Inflammatory macrophage (primary cell): ENCODE measurements around the gene VEGFB.

Source experiments
- DNase-seq, 2 donors: peaks; one replicate each; pipeline ENCODE4 v3.0.0-alpha.2; 2020 to 2022
- total RNA-seq, 18 experiments: gene quantifications; one replicate each; lab custom pipeline; 2026; ENCODE audit warnings: mixed read lengths in 6 of 18, inconsistent platforms in 2 of 18; lab: John Stamatoyannopoulos, UW

Gene VEGFB
- total RNA-seq, result 18.9 to 151 (median 63.2) reads per million in 18 experiments

- DNase-seq, result peak; percentile 17 to 62
Measured at GRCh38 chr11:64233913-64234586, at the start of gene VEGFB. VEGFB (plus strand) TSS chr11:64234584; CDS start chr11:64234834, 250 bp downstream.

DNA sequence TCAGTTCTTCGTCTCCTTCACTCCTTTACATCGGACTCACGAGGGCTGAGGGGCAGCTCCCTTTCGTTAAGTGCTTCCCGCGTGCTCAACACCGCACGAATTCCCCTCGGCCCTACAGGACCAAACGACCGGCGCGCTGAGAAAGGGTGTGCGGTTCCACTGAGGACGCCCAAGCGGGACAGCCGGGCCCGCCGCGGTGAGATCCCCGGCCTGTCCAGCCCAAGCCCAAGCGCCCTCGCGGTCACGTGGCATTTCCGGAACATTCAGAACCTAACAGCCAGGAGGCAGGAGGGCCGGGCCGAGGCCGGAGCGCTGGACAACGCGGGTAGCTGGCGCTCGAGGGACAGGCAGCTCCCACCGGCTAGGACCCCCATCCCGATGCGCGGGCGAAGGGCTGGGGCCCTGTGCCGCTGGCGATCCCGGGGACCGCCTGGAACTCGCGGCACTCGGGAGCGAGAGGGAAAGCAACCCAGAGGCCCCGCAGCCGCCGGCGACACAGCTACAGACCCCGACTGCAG lies 49.1 kb upstream of the VEGFB start:
- peak; percentile 68 to 85 for DNase-seq

DNA sequence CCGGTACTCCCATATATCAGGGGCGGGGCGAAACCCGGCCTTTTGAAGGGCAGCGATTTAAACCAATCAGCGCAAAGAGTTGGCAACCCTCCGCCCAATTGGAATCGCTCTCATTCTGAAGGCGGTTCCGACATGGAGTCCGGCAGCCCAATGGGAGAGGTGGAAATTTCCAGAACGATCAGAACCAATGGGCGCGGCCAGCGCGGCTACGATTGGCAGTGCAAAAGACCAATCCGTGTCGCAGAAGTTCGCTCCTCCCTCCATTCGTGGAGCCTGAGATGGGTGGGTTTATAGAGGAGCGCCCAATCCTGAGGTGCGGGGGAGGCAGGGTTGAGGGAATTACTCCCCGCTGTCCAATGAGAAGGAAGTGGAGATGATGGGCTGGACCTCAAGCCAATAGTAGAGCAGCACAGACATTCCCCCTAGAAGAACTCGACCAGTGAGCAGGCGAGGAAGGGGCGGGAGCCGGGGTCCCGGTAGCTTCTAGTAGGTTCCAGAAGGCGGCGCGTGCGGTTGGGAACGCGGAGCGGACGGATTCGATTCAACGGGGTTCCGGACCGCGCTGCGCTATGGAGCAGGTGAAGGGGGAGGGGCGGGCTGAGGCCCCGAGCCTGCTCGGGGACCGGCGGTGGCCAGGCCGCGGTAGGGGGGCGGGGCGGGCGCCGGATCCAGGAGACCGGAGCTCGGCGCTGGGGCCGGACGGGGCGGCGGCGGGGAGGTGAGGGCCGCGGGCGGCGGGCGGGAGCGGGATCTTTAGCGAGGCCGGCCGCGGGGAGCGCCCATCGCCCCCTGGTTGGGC lies 48.5 kb upstream of the VEGFB start, which contains the start of gene STIP1:
Gene STIP1 (plus strand): TSS at position 479 of the 799 bp plus-strand sequence. CDS start 91 bp downstream, at position 570.
- DNase-seq, result peak; percentile 100

- no peak for DNase-seq
Measured at GRCh38 chr11:64186492-64187165, 47.8 kb upstream of the VEGFB start.

GRCh38 chr11:64192434-64192833 lies 42.0 kb upstream of the VEGFB start:
- peak; percentile 91 to 97 for DNase-seq

DNA sequence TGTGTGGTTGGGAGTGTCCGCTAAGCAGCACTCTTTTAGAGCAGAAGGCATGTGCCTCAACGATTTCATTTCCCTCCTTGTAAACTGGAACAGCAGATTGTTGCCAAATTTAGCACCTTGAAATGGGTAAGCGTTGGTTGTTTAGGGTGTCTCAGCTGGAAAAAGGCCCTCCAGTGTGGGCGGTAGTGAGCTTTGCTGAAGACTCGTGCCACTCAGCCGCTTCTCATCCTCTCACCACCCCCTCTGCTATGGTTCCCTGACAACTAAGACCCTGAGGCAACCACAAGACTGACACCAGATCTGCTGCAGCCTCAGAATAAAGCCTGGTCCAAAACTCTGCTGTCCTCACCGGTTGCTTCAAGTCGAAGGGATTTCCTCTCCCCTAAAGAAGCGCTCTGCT lies 37.8 kb upstream of the VEGFB start:
- DNase-seq, result peak; percentile 88 to 97

DNA sequence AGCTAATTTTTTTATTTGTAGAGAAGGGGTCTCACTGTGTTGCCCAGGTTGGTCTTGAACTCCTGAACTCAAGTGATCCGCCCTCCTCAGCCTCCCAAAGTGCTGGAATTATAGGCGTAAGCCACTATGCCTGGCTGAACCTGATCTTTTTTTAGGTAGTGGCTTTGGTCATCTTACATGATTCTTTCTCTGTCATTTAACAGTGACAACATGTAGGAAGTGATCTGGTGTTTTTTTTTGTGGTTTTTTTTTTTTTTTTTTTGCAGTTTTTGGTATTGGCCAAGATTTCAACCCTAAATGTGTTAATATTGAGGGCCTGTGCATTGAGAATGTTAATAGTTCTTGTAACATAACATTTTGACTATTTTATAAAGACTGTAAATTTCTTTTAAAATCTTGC lies 35.9 kb upstream of the VEGFB start:
- peak; percentile 60 to 83 for DNase-seq

GRCh38 chr11:64201543-64201942 lies 32.8 kb upstream of the VEGFB start:
- DNase-seq, result no peak

- no peak for DNase-seq
Measured at GRCh38 chr11:64202992-64203391, 31.4 kb upstream of the VEGFB start.

DNA sequence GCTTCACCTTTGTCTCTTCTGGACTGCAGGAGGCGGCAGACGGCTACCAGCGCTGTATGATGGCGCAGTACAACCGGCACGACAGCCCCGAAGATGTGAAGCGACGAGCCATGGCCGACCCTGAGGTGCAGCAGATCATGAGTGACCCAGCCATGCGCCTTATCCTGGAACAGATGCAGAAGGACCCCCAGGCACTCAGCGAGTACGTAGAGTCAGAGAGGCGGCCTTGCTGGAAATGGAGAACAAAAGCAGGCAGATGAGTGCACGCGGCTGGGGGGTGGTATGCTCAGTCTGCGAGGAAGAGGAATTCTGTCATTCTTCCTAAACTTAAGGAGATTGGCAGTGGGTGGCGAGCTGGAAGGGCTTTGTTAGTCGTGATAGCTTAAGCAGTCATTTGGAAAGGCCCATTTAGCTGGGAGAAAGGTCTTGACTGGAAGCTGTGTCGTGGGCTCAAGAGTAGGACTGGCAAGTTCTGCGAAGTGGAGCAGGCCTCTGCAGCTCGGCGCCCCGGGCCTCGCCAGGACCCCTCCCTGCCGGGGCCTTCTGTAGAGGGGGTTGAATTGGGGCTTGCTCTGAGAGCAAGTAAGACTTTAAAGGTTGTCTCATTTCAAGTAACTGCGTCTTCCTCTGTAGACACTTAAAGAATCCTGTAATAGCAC lies 30.8 kb upstream of the VEGFB start:
- no peak for DNase-seq

GRCh38 chr11:64204080-64204440 lies 30.3 kb upstream of the VEGFB start:
- DNase-seq, result no peak

DNA sequence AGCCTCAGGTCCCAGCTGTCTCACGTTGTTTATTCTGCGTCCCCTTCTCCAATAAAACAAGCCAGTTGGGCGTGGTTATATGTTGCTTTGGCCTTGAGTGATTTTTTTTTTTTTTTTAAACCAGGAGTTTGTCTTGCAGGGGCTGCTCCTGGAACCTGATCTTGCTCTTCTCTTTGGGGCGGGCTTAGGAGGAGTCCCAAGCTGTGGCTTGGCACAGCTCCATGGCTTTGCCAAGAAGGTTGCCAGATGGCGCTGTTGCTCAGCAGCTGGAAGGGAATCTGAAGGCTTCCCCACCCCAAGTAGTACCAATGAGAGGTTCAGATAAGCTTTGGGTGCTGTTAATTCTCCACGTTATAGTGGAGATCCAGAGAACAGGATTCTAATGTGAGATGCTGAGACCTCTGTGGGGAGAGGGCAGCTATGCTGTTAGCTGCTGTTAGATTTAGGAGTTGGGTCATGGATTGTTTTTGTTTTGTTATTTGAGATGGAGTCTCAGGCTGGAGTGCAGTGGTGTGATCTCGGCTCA lies 29.9 kb upstream of the VEGFB start:
- DNase-seq, result peak; percentile 91 to 92

DNA sequence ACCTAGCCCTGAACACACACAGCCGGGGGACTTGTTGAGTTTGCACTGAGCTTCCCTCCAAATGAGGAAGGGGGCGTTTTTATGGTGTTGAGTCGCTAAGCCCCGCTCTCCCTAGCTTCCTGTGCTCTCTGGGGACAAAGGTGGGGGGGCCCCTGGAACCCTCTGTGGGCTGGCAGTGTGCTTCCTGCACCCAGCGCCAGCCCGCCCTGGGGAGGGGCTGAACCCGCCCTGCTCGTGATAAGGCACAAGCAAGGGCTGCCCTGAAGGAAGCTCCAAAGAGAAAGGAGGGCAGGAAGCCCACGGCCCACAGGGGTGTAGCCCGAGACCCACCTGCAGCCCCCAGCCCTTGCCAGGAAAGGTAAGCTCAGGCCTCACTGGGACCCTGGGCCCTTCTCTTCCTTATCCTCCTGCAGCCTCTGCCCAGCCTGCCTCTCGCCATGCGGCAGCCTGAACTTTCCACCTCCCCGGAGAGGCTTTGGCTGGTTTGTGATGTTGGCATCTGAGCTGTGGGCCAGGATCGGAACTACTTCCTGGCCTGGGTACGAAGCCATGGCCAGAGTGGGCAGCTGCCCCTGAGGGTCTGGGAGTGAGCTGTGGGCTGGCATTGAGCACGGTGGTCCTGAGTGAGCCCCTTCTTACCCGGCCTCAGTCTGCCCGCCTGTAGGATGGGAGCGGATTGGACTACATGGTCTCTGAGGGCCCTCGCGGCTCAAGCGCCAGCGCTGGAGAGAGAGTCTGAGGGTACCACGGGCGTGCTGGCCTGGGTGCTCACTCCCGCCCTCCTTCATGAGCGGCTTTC lies 27.7 kb upstream of the VEGFB start, which contains the start of gene FERMT3:
Gene FERMT3 (plus strand): TSS at position 265 of the 799 bp plus-strand sequence. CDS start 644 bp downstream, outside the sequence.
- DNase-seq, result peak; percentile 84 to 94

DNA sequence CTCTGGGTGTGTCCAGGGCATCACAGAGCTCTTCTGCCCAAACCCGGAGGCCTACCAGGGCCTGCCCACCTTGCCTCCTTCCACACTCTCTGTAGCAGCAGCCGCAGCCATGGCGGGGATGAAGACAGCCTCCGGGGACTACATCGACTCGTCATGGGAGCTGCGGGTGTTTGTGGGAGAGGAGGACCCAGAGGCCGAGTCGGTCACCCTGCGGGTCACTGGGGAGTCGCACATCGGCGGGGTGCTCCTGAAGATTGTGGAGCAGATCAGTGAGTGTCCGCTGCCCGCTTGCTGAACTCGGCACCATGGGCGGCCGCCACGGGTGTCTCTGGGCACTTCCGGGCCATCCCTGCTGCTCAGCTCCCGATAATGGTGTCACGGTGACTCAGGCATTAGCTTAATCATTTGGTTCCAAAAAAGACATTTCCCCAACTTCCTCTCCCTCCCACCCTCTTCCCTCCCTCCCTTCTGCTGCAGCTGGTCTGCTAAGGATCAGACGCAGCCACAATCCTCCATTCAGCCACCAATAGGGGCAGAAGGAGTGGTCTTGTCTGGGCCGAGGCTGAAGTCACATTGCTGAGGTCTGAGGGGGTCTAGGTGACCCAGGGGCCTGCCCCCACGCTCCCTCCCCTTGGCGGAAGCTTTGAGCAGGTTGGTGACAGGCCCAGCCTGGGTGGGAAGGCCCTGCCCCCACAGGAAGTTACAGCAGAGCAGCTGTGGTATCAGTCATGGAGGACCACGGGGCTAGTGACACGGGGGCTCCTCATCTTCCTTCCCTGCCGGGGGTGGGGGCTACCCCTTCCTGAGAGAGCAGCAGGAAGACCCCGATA lies 26.9 kb upstream of the VEGFB start:
- DNase-seq, result peak; percentile 89 to 95

- no peak for DNase-seq
Measured at GRCh38 chr11:64208086-64208795, 26.1 kb upstream of the VEGFB start.

GRCh38 chr11:64208796-64209562 lies 25.4 kb upstream of the VEGFB start:
- DNase-seq, result no peak

- no peak for DNase-seq
Measured at GRCh38 chr11:64209563-64209843, 24.9 kb upstream of the VEGFB start.

- DNase-seq, result no peak
Measured at GRCh38 chr11:64210301-64211020, 23.9 kb upstream of the VEGFB start.
